ENCODE data around the gene DCAF17.

- TF ChIP-seq MTA3 (CRISPR knock-in tag; IDR thresholded peaks at IDR 0.05) (no peak), CTCF (CRISPR knock-in tag; IDR thresholded peaks at IDR 0.05) (no peak), FOXA3 (CRISPR knock-in tag; IDR thresholded peaks at IDR 0.05) (no peak)
Observed at GRCh38 chr2:171478345-171478744, 44.3 kb downstream of the DCAF17 start.
